22Rv1 (cell line): ENCODE results near the gene ITGB3BP.

Experiments
- CTCF ChIP-seq: fragments of 450-650 bp; IDR thresholded peaks from 2 replicates; pipeline ENCODE4 v1.5.1; 2017; ENCODE audit warnings: mild to moderate bottlenecking
- ZFX ChIP-seq: fragments of 450-650 bp; IDR thresholded peaks from 2 replicates; pipeline ENCODE4 v1.6.1; 2017; ENCODE audit warnings: antibody characterized with exemption, borderline replicate concordance

GRCh38 chr1:63403386-63403785 lies 119.6 kb downstream of the ITGB3BP start:
- TF ChIP-seq CTCF (no peak), ZFX (no peak)
